Activated naive CD4-positive, alpha-beta T cell treated with anti-CD3 and anti-CD28 coated beads, Interleukin-2, amount 10 ng/mL, durations not matched to agents 7 days and 5 days (primary cell): ENCODE results near the gene KCNC2.

Experiments
- CTCF ChIA-PET: fragments of 350-600 bp; sonication (Branson Sonifier 250); formaldehyde crosslinking; loops from one replicate; lab custom pipeline; 2021; ENCODE audit warnings: antibody characterized with exemption; lab: Charles Lee
- DNase-seq: peaks from one replicate; pipeline ENCODE4 v3.0.0-alpha.2; 2020
- H3K27ac Mint-ChIP-seq: one replicate; pipeline ENCODE4 v1.8.0; 2021; ENCODE audit warnings: mild to moderate bottlenecking, moderate library complexity, mixed read lengths
- H3K27me3 Mint-ChIP-seq: one replicate; pipeline ENCODE4 v1.8.0; 2021; ENCODE audit warnings: mild to moderate bottlenecking, mixed read lengths
- H3K36me3 Mint-ChIP-seq: one replicate; pipeline ENCODE4 v1.8.0; 2021; ENCODE audit warnings: mixed read lengths
- H3K4me1 Mint-ChIP-seq: one replicate; pipeline ENCODE4 v1.8.0; 2021; ENCODE audit warnings: mixed read lengths
- H3K4me3 Mint-ChIP-seq: one replicate; pipeline ENCODE4 v1.8.0; 2021; ENCODE audit warnings: mild to moderate bottlenecking, moderate library complexity, mixed read lengths
- H3K9me3 Mint-ChIP-seq: one replicate; pipeline ENCODE4 v1.8.0; 2021; ENCODE audit warnings: mixed read lengths

KCNC2 gene

GRCh38 chr12:75130811-75131210, 78.8 kb downstream of the KCNC2 start:
- H3K4me3 Mint-ChIP-seq: no peak overlapping the region
- CTCF ChIA-PET: no interaction called here
- no peak for DNase-seq

GRCh38 chr12:75129275-75129674, 80.4 kb downstream of the KCNC2 start:
- Mint-ChIP-seq H3K4me1 (no peaks in the 10 kb centered on the region), H3K9me3 (no peaks in the 10 kb centered on the region), H3K27me3 (no peaks in the 10 kb centered on the region), H3K27ac (no peak overlapping the region), H3K4me3 (no peak overlapping the region), H3K36me3 (no peaks in the 10 kb centered on the region)
- no peak for DNase-seq
- CTCF ChIA-PET: no interaction called here

More at GRCh38 chr12:75130811-75131210, 78.8 kb downstream of the KCNC2 start:
- no peaks in the 10 kb centered on the region for H3K4me1 Mint-ChIP-seq
- H3K27me3 Mint-ChIP-seq: no peaks in the 10 kb centered on the region
- no peaks in the 10 kb centered on the region for H3K9me3 Mint-ChIP-seq
- H3K36me3 Mint-ChIP-seq: no peaks in the 10 kb centered on the region
- H3K27ac Mint-ChIP-seq: no peak overlapping the region

GRCh38 chr12:75121036-75121705, 88.5 kb downstream of the KCNC2 start:
- no peak overlapping the region for H3K27ac Mint-ChIP-seq
- no peaks in the 10 kb centered on the region for H3K9me3 Mint-ChIP-seq
- DNase-seq: no peak
- no peaks in the 10 kb centered on the region for H3K36me3 Mint-ChIP-seq
- no peaks in the 10 kb centered on the region for H3K4me1 Mint-ChIP-seq
- CTCF ChIA-PET: no interaction called here
- no peak overlapping the region for H3K4me3 Mint-ChIP-seq
- H3K27me3 Mint-ChIP-seq: no peaks in the 10 kb centered on the region

- no peaks in the 10 kb centered on the region for H3K27me3 Mint-ChIP-seq
- H3K4me3 Mint-ChIP-seq: no peak overlapping the region
- no peaks in the 10 kb centered on the region for H3K9me3 Mint-ChIP-seq
- no peaks in the 10 kb centered on the region for H3K4me1 Mint-ChIP-seq
- no peaks in the 10 kb centered on the region for H3K36me3 Mint-ChIP-seq
- no peak overlapping the region for H3K27ac Mint-ChIP-seq
- no peak for DNase-seq
- CTCF ChIA-PET: no interaction called here
Observed at GRCh38 chr12:75120311-75120711, 89.3 kb downstream of the KCNC2 start.

- Mint-ChIP-seq H3K9me3 (no peaks in the 10 kb centered on the region), H3K27me3 (no peaks in the 10 kb centered on the region), H3K36me3 (no peaks in the 10 kb centered on the region), H3K4me3 (no peak overlapping the region), H3K27ac (no peak overlapping the region), H3K4me1 (no peaks in the 10 kb centered on the region)
- CTCF ChIA-PET: no interaction called here
- no peak for DNase-seq
Observed at GRCh38 chr12:75116646-75117198, 92.9 kb downstream of the KCNC2 start.

- Mint-ChIP-seq H3K27ac (no peak overlapping the region), H3K36me3 (no peaks in the 10 kb centered on the region), H3K27me3 (no peaks in the 10 kb centered on the region), H3K9me3 (no peaks in the 10 kb centered on the region), H3K4me1 (no peaks in the 10 kb centered on the region), H3K4me3 (no peak overlapping the region)
- CTCF ChIA-PET: no interaction called here
- no peak for DNase-seq
Observed at GRCh38 chr12:75115748-75116147, 93.9 kb downstream of the KCNC2 start.

GRCh38 chr12:75103822-75104221, 105.8 kb downstream of the KCNC2 start:
- Mint-ChIP-seq H3K4me3 (no peak overlapping the region), H3K36me3 (no peaks in the 10 kb centered on the region)
- CTCF ChIA-PET: no interaction called here

GRCh38 chr12:75101781-75102180, 107.9 kb downstream of the KCNC2 start:
- H3K27me3 Mint-ChIP-seq: no peaks in the 10 kb centered on the region
- CTCF ChIA-PET: no interaction called here
- H3K27ac Mint-ChIP-seq: no peak overlapping the region
- H3K9me3 Mint-ChIP-seq: no peaks in the 10 kb centered on the region
- H3K36me3 Mint-ChIP-seq: no peaks in the 10 kb centered on the region
- DNase-seq: no peak
- no peaks in the 10 kb centered on the region for H3K4me1 Mint-ChIP-seq
- no peak overlapping the region for H3K4me3 Mint-ChIP-seq

More at GRCh38 chr12:75103822-75104221, 105.8 kb downstream of the KCNC2 start:
- Mint-ChIP-seq H3K27me3 (no peaks in the 10 kb centered on the region), H3K27ac (no peak overlapping the region), H3K9me3 (no peaks in the 10 kb centered on the region), H3K4me1 (no peaks in the 10 kb centered on the region)
- DNase-seq: no peak

GRCh38 chr12:75099210-75099609, 110.4 kb downstream of the KCNC2 start:
- Mint-ChIP-seq H3K27ac (no peak overlapping the region), H3K27me3 (no peaks in the 10 kb centered on the region), H3K4me1 (no peaks in the 10 kb centered on the region), H3K4me3 (no peak overlapping the region), H3K9me3 (no peaks in the 10 kb centered on the region), H3K36me3 (no peaks in the 10 kb centered on the region)
- DNase-seq: no peak
- CTCF ChIA-PET: interaction anchor here (0.9 kb wide), 1 partner anchor 52 kb away, joined by 3 read pairs; no protein-coding TSS in a partner anchor

GRCh38 chr12:75097003-75097402, 112.6 kb downstream of the KCNC2 start:
- Mint-ChIP-seq H3K9me3 (no peaks in the 10 kb centered on the region), H3K27ac (no peak overlapping the region), H3K4me3 (no peak overlapping the region), H3K36me3 (no peaks in the 10 kb centered on the region), H3K27me3 (no peaks in the 10 kb centered on the region), H3K4me1 (no peaks in the 10 kb centered on the region)
- DNase-seq: no peak
- CTCF ChIA-PET: no interaction called here

- no peak overlapping the region for H3K27ac Mint-ChIP-seq
- CTCF ChIA-PET: no interaction called here
- H3K9me3 Mint-ChIP-seq: no peaks in the 10 kb centered on the region
Observed at GRCh38 chr12:75087654-75088053, 122.0 kb downstream of the KCNC2 start.

GRCh38 chr12:75086091-75087038, 123.3 kb downstream of the KCNC2 start:
- Mint-ChIP-seq H3K27me3 (no peaks in the 10 kb centered on the region), H3K4me3 (no peak overlapping the region), H3K4me1 (no peaks in the 10 kb centered on the region), H3K36me3 (no peaks in the 10 kb centered on the region), H3K27ac (no peak overlapping the region), H3K9me3 (no peaks in the 10 kb centered on the region)
- DNase-seq: no peak
- CTCF ChIA-PET: no interaction called here

More at GRCh38 chr12:75087654-75088053, 122.0 kb downstream of the KCNC2 start:
- no peaks in the 10 kb centered on the region for H3K36me3 Mint-ChIP-seq
- no peak for DNase-seq
- no peaks in the 10 kb centered on the region for H3K27me3 Mint-ChIP-seq
- H3K4me1 Mint-ChIP-seq: no peaks in the 10 kb centered on the region
- H3K4me3 Mint-ChIP-seq: no peak overlapping the region

- H3K4me3 Mint-ChIP-seq: no peak overlapping the region
- no peak overlapping the region for H3K27ac Mint-ChIP-seq
- H3K27me3 Mint-ChIP-seq: no peaks in the 10 kb centered on the region
- no peaks in the 10 kb centered on the region for H3K9me3 Mint-ChIP-seq
- H3K36me3 Mint-ChIP-seq: no peaks in the 10 kb centered on the region
- CTCF ChIA-PET: no interaction called here
- no peak for DNase-seq
- no peaks in the 10 kb centered on the region for H3K4me1 Mint-ChIP-seq
Observed at GRCh38 chr12:75081305-75081704, 128.3 kb downstream of the KCNC2 start.

- H3K27ac Mint-ChIP-seq: no peak overlapping the region
- CTCF ChIA-PET: no interaction called here
- no peaks in the 10 kb centered on the region for H3K9me3 Mint-ChIP-seq
- H3K27me3 Mint-ChIP-seq: no peaks in the 10 kb centered on the region
- H3K4me3 Mint-ChIP-seq: no peak overlapping the region
- H3K36me3 Mint-ChIP-seq: no peaks in the 10 kb centered on the region
- H3K4me1 Mint-ChIP-seq: no peaks in the 10 kb centered on the region
- DNase-seq: no peak
Observed at GRCh38 chr12:75080582-75080981, 129.1 kb downstream of the KCNC2 start.
